ENCODE data around the gene SLC24A4.
A peak's percentile ranks its signal among the peaks of the same experiment; 100 is the strongest.

SLC24A4 gene

DNA sequence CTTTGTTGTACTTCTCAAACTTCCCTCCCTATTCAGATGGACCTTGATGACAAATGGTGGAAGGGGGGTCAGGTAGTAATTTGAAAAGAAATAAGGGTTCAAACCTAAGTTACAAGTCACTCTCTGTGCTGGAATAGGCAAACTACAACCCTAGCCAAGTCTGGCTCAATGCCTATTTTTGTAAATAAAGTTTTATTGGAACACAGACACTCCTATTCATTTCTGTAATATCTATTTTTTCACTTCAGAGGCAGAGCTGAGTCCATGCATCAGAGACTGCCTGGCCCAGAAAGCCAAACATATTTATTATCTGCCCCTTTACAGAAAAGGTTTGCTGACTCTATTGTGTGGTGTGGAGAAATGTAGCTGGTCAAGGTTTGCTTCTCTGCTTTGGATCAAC lies 112.2 kb downstream of the SLC24A4 start:
- Mint-ChIP-seq H3K27ac (no peak overlapping the region), H3K27me3 (peaks cover 6% of the 10 kb centered on the region), H3K4me3 (no peak overlapping the region), H3K36me3 (peaks cover 1% of the 10 kb centered on the region), H3K9me3 (peaks cover 7% of the 10 kb centered on the region), H3K4me1 (peaks cover 11% of the 10 kb centered on the region)
- ATAC-seq (ENCODE audit: low read depth) = no peak
- DNase-seq (ENCODE audit: low spot score in 2 of 2) = no peak

DNA sequence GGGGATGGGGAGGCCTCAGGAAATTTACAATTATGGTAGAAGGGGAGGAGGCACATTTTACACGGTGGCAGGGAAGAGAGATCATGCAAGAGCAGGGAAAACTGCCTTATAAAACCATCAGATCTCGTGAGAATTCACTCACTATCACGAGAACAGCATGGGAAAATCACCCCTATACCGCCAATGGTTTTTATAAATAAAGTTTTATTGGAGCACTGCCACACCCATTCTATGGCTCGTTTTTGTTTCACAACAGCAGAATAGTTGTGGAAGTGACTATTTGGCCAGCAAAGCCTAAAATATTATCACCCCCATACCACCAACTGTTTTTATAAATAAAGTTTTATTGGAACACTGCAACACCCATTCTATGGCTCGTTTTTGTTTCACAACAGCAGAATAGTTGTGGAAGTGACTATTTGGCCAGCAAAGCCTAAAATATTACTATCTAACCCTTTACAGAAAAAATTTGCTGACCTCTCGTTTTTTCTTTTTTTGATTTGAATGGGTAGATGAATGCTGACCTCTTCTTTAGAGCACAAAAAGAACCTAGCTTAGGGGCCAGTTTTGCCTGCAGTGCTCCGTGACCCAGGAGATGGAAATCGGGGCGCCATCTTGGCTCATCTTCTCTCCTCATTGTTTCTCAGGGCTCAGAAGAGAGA lies 113.3 kb downstream of the SLC24A4 start:
- peaks cover 1% of the 10 kb centered on the region for H3K36me3 Mint-ChIP-seq
- DNase-seq (ENCODE audit: low spot score in 2 of 2) (no peak), ATAC-seq (ENCODE audit: low read depth) (no peak)
- H3K4me1 Mint-ChIP-seq = peaks cover 17% of the 10 kb centered on the region
- H3K27me3 Mint-ChIP-seq = peaks cover 9% of the 10 kb centered on the region
- no peak overlapping the region for H3K4me3 Mint-ChIP-seq
- no peak overlapping the region for H3K27ac Mint-ChIP-seq
- peaks cover 7% of the 10 kb centered on the region for H3K9me3 Mint-ChIP-seq

DNA sequence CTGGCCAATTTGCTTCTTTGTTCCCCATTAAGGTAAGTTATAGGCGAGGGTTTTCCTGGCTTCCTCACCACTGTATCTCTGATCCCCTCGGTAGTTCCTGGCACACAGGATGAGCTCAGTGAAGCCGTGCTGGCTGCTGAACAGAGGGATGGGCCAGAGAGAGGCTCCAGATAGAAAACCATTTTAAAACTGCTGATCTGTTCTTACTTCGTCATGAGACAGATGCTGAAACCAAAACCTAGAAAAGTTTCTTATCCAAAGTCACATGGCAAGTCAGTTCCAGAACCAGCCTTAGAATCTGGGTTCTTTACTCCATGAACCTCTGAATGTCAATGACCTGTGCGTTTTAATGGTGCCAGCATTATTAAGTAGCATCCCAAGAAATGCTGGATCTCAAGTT lies 114.3 kb downstream of the SLC24A4 start:
- Mint-ChIP-seq H3K4me1 (peaks cover 24% of the 10 kb centered on the region), H3K36me3 (peaks cover 1% of the 10 kb centered on the region)
- ATAC-seq (ENCODE audit: low read depth) = no peak

DNA sequence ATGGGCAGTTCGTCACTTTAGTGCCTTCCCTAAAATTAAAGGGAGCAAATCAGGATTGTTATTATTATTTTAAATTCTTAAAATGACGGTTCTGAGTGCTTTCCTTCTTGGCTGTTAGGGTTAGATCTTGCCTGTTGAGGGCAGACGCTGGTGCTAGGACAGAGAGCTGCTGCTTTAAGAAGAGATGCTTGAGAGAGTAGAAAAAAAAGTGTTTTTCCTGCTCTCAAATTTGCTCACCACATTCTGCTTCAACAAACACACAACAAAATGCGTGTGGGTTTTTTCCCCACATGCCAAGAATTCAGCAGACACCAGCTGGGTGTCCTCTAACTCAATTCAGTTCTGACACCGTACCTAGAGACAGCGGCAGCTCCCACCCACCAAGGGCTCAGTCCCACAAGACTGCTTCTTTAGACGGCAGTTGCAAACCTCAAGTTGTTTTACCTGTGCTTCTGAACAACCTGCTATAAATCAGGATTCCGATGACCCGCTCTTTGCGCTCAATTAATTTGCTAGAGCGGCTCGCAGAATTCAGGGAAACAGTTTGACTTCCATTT lies 114.8 kb downstream of the SLC24A4 start:
- DNase-seq (ENCODE audit: low spot score in 2 of 2) (no peak), ATAC-seq (ENCODE audit: low read depth) (no peak)
- Mint-ChIP-seq H3K4me3 (no peak overlapping the region), H3K36me3 (peaks cover 1% of the 10 kb centered on the region), H3K27me3 (peaks cover 11% of the 10 kb centered on the region), H3K4me1 (peaks cover 29% of the 10 kb centered on the region), H3K9me3 (peaks cover 7% of the 10 kb centered on the region), H3K27ac (no peak overlapping the region)

More for the DNA sequence above, 114.3 kb downstream of the SLC24A4 start:
- Mint-ChIP-seq H3K4me3 (no peak overlapping the region), H3K9me3 (peaks cover 7% of the 10 kb centered on the region), H3K27me3 (peaks cover 11% of the 10 kb centered on the region), H3K27ac (peak overlapping the region; percentile 24)
- DNase-seq (ENCODE audit: low spot score in 2 of 2) = no peak

DNA sequence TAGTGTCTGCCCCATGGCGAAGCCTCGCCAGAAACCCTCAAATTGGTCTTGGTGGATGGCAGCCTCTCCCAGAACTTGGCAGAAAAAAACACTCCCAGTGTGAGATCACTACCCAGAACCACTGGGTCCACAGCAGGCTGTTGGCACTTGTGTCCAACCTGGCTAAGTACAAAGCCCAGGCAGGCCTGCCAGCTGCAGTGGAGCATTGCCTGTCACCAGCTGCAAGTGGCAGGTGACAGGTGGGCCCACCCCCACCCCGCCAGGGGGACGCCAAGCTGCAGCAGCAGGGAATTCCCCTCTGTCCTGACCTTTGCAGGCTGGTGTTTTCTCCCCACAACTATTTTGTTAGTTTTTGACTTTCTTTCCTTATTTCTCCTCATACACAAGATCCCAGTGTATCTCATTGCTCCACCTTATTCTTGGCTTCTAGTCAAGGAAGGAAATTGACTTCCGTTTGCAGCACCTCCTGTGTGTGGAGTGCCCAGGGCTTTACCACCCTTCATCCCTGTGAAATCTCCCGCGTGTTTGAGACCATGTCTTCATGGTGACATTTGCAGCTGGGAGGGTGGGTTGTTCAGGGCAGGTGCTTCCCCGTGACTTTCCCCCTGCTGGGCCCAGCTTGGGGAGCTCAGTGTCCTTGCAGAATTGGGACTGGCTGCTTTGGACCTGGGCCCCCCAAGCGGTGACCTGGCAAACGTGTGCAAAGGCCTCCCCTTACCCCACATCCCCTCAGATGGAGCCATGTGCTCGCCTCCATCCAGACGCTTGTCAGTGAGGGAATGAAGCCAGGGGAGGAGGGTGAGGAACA lies 116.8 kb downstream of the SLC24A4 start:
- peaks cover 9% of the 10 kb centered on the region for H3K27me3 Mint-ChIP-seq
- H3K4me3 Mint-ChIP-seq = no peak overlapping the region
- ATAC-seq (ENCODE audit: low read depth) (peak; percentile 78), DNase-seq (ENCODE audit: low spot score in 2 of 2) (peak in 1 of 2 donors; percentile 17)
- no peaks in the 10 kb centered on the region for H3K36me3 Mint-ChIP-seq
- H3K9me3 Mint-ChIP-seq = peaks cover 3% of the 10 kb centered on the region
- peaks cover 29% of the 10 kb centered on the region for H3K4me1 Mint-ChIP-seq
- H3K27ac Mint-ChIP-seq = no peak overlapping the region

DNA sequence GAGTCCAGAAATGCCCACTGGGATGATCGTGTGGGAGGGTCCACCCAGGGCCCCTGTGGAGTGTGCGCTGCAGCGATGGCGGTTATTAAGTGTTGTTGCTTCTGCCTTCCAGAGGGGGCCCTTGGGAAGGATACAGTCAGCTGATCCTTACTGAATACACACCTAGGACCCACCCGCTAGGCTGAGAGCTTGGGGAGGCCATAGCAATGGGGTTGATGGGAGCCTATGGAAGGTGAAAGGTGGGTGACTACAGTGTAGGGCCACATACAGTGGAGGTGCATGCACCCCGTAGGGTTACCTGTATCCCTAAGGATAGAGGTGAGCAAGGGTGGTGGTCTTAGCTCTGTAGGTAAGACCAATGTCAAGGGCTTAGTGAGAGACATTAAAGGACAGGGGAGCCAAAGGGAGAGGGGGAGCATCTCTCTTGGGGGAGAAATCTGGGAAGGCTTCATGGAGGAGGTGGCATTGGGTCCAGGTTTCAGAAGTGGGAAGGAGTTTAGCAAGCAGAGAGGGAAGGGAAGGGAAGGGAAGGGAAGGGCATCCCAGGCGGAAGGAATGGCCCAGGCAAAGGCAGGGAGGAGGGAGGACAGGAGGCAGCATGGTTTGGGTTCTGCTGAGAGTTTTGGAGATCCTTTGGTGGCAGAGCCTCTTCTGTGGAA lies 117.5 kb downstream of the SLC24A4 start:
- peaks cover 29% of the 10 kb centered on the region for H3K4me1 Mint-ChIP-seq
- DNase-seq (ENCODE audit: low spot score in 2 of 2) = no peak
- H3K27me3 Mint-ChIP-seq = peaks cover 9% of the 10 kb centered on the region
- no peaks in the 10 kb centered on the region for H3K36me3 Mint-ChIP-seq
- H3K9me3 Mint-ChIP-seq = peaks cover 4% of the 10 kb centered on the region
- H3K4me3 Mint-ChIP-seq = no peak overlapping the region
- no peak for ATAC-seq (ENCODE audit: low read depth)
- H3K27ac Mint-ChIP-seq = no peak overlapping the region

DNA sequence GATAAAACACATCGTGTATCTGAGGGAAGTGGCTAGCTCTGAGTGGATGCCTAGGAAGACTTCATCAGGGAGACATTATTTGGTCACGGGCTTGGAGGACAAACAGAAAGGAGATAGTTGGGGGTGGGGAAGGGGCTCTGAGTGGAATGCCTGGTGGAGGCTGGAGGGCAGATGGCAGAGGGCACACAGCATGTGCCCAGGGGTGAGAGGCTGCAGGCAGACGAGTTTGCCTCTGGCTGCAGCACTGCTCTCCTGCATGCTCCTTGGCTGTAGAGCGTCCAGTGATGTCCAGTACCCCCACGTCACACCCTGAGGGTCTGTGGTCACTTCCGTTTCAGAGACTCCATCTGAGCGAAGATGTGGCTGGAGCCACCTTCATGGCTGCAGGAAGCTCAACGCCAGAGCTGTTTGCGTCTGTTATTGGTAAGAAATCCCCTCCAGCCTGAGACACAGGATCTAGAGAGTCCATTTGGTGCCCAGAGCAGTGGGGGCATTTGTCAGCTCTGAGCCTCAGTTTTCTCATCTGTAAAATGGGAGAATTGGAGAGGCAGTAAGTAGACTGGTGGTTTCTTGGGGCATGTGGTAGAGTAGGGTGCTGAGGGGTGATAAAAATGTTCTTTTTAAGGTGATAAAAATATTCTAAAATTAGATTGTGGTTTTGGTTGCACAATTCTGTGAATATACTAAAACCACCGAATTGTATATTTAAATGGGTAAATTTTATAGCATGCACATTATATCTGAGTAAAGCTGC lies 119.0 kb downstream of the SLC24A4 start:
- no peak overlapping the region for H3K4me3 Mint-ChIP-seq
- peaks cover 9% of the 10 kb centered on the region for H3K27me3 Mint-ChIP-seq
- H3K27ac Mint-ChIP-seq = no peak overlapping the region
- H3K4me1 Mint-ChIP-seq = peaks cover 29% of the 10 kb centered on the region
- ATAC-seq (ENCODE audit: low read depth) (no peak), DNase-seq (ENCODE audit: low spot score in 2 of 2) (no peak)
- H3K36me3 Mint-ChIP-seq = no peaks in the 10 kb centered on the region
- peaks cover 5% of the 10 kb centered on the region for H3K9me3 Mint-ChIP-seq

DNA sequence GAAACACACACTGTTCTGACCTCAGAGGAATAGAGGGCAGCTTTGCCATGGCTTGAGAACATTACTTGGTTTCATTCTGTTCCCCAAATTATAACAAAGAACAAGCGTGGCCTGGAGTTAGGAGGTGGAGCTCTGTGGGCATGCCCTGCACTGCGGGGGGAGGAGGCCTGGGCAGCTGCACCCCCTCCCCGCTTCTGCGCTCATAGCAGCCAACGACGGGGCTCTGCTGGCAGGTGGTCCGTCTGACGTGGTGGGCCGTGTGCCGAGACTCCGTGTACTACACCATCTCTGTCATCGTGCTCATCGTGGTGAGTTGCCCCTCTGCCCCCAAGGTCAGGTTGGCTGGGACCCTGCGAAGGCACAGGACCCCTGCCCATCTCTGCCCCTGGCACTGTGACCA lies 120.2 kb downstream of the SLC24A4 start:
- Mint-ChIP-seq H3K27ac (no peak overlapping the region), H3K4me3 (no peak overlapping the region), H3K9me3 (peaks cover 1% of the 10 kb centered on the region), H3K4me1 (peaks cover 29% of the 10 kb centered on the region), H3K27me3 (peaks cover 9% of the 10 kb centered on the region), H3K36me3 (no peaks in the 10 kb centered on the region)
- no peak for DNase-seq (ENCODE audit: low spot score in 2 of 2)
- no peak for ATAC-seq (ENCODE audit: low read depth)

DNA sequence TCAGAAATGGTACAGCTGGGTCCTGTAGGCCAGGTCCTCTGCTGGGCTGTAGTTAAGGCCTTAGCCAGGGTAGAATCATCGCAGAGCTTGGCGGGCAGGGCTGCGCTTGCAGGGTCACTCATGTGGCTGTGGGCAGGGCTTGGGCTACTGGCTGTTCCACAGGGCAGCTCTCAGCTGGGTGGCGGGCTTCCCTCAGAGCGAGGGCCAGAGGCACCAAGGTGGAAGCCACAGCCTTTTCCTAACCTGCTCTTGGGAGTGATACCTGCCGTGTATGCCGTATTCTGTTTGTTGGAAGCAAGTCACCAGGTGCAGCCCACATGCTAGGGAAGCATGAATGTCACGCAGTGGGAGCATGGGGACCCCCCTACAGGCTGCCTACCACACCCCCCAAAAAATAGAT lies 120.8 kb downstream of the SLC24A4 start:
- DNase-seq (ENCODE audit: low spot score in 2 of 2) (no peak), ATAC-seq (ENCODE audit: low read depth) (no peak)
- Mint-ChIP-seq H3K36me3 (no peaks in the 10 kb centered on the region), H3K9me3 (peaks cover 1% of the 10 kb centered on the region), H3K4me1 (peaks cover 29% of the 10 kb centered on the region), H3K27me3 (peaks cover 9% of the 10 kb centered on the region), H3K4me3 (no peak overlapping the region), H3K27ac (no peak overlapping the region)

DNA sequence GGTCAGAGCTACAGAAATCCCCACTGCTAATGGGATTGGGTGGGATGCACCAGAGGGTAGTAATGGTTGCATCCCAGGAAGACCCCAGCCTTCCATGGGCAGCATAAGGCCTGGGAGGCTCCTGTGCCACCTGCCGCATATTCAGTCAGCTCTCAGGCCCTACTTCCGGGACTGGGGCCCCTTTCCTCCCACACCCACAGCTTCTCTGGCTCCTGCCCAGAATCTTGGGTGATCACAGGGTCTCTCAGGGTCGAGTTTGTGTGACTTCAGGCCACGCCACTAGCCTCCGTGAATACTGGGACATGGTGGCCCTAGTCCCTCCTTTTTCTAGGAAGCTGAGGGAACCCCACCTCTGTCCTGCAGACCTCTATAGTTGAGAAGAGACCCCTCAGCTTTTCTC lies 123.8 kb downstream of the SLC24A4 start:
- ATAC-seq (ENCODE audit: low read depth) (no peak), DNase-seq (ENCODE audit: low spot score in 2 of 2) (no peak)
- Mint-ChIP-seq H3K27me3 (no peaks in the 10 kb centered on the region), H3K9me3 (peaks cover 1% of the 10 kb centered on the region), H3K27ac (no peak overlapping the region), H3K4me1 (peaks cover 9% of the 10 kb centered on the region), H3K36me3 (no peaks in the 10 kb centered on the region), H3K4me3 (no peak overlapping the region)

DNA sequence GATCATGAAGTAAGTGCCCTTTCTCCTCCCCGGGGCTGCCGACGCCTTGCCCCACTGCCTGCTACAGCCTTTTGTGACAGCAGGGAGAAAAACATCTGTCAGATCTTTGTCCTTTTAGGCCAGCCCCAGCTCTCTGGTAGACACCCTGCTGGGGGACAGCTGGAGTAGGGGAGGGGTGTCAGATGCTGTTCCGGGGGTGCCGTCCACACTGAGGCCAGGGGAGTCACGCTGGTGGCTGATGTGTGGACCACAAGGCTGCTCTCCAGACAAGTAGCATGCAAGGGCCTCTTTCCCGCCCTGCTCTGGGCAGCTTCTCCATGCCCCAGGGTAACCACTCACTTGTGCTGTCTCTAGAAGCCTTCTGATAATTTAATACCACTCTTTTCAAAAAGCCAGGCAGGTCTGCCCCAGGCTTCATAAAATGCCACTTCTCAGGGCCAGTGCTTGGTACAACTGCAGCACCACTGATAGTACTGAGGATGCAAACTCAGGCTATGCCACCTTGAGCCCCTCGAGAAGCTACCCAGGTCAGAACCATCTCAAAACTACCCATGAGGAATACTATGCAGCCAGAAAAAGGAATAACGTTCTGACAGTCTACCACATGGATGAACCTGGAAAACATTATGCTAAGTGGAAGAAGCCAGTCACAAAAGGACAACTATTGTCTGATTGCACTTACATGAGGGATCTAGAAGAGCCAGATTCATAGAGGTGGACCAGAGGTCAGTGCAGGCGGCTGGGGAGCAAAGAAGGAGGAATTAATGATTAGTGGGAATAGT lies 124.6 kb downstream of the SLC24A4 start:
- ATAC-seq (ENCODE audit: low read depth) (no peak), DNase-seq (ENCODE audit: low spot score in 2 of 2) (no peak)
- peaks cover 1% of the 10 kb centered on the region for H3K9me3 Mint-ChIP-seq
- no peak overlapping the region for H3K27ac Mint-ChIP-seq
- H3K4me1 Mint-ChIP-seq = peaks cover 2% of the 10 kb centered on the region
- no peaks in the 10 kb centered on the region for H3K36me3 Mint-ChIP-seq
- H3K27me3 Mint-ChIP-seq = no peaks in the 10 kb centered on the region
- H3K4me3 Mint-ChIP-seq = no peak overlapping the region

DNA sequence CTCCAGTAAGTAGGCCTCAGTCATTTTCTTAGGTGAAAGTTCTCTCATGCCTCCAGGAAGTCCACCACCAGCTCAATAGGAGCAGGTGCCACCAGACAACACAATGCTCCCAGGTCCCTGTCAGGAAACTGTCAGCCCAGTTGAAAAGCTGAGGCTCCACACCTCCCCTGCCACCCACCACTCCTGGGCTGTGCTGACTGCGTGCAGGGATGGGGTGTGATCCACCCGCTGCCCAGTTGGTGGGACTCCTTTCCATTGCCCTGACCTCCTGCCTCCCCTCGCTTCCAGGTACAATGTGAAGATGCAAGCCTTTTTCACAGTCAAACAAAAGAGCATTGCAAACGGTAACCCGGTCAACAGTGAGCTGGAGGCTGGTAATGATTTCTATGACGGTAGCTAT lies 125.8 kb downstream of the SLC24A4 start:
- H3K27me3 Mint-ChIP-seq = no peaks in the 10 kb centered on the region
- DNase-seq (ENCODE audit: low spot score in 2 of 2) (no peak), ATAC-seq (ENCODE audit: low read depth) (no peak)
- peaks cover 1% of the 10 kb centered on the region for H3K9me3 Mint-ChIP-seq
- no peaks in the 10 kb centered on the region for H3K4me1 Mint-ChIP-seq
- no peak overlapping the region for H3K4me3 Mint-ChIP-seq
- H3K36me3 Mint-ChIP-seq = no peaks in the 10 kb centered on the region
- H3K27ac Mint-ChIP-seq = no peak overlapping the region
